GM12878 (cell line): ENCODE data around the gene LSAMP.

Experiments
- CEBPB ChIP-seq, 2 experiments: fragments of 150-350 bp in 1 of 2; IDR thresholded peaks; 2 replicates each; pipeline ENCODE4 v1.6.1; 2012 to 2014; ENCODE audit warnings: low read depth in 2 of 2, low read length in 2 of 2, borderline replicate concordance in 1 of 2, inconsistent platforms in 1 of 2
- HDAC2 ChIP-seq: fragments of 200-600 bp; sonication (generic); IDR thresholded peaks from 2 replicates; pipeline ENCODE4 v1.6.1; 2017
- TCF3 ChIP-seq: IDR thresholded peaks from 2 replicates; pipeline ENCODE4 v1.6.1; 2012; ENCODE audit warnings: low read depth, mild to moderate bottlenecking, low read length, borderline replicate concordance; ENCODE audit not compliant: insufficient read depth

- no peak for TF ChIP-seq HDAC2
- TF ChIP-seq TCF3 = no peak
- TF ChIP-seq CEBPB (IDR thresholded peaks at IDR 0.05; ENCODE audit: borderline replicate concordance in 1 of 2, low read depth in 2 of 2, low read length in 2 of 2) = no peak
Measured at GRCh38 chr3:116077557-116077956, 367.7 kb downstream of the LSAMP start.
